LoVo (cell line): Measurements from ENCODE around the gene CASP6.
A peak's percentile ranks its signal among the peaks of the same experiment; 100 is the strongest.

Experiments used
- DNase-seq: peaks from one replicate; pipeline ENCODE4 v3.0.0-alpha.2; 2016; ENCODE audit warnings: low spot score

CASP6 gene

GRCh38 chr4:109702950-109703663 lies at the start of gene CASP6:
CASP6 (minus strand) TSS chr4:109703445; CDS start chr4:109703395, 50 bp downstream.
- DNase-seq = peak; percentile 81

- DNase-seq = no peak
Measured at GRCh38 chr4:109752525-109752924, 49.3 kb upstream of the CASP6 start.

DNA sequence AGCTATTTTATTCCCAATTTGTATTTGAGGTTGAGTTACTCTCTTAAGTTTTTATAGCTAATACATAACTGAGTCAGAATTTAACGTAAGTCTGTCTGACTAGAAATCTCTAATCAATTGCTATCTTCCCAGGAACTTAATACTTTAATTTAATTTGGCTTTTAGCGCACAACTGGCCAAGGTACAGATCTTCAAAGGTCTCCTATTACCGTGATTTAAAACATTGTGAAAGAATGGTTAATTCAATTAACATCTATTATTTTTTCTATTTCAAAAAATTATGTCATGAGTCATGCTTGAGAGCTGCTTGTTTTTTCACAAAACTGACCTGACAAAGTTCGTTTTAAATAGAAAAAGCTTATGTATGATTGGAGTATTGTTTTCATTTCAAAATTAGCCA lies 48.6 kb upstream of the CASP6 start:
- DNase-seq = no peak

DNA sequence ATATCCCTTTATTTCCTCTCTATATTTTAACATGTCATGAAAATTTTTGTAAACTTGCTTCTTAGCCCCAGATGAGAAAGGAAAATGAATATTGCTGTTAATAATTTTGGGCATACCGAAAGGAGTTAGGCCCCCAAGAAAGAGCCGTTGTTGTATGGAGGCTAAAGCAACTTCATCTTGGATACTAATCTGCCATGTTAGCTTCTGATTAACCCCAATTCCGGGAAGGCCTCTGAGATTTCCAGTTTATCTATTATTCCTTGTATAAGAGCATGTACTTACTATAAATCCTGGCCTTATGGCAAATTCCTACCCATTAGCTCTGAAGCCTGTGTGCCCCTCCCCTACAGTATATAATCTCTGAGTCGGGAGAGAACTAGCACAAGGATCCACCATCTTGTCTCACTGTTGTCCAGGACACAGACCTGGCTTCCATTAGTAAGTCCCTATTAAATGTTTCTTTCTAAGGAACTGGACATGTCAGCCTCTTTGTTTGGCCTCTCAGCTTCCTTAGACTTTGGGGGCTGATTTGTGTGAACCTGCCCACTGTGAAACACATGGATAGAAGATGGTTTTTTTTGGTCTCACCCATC lies 47.5 kb upstream of the CASP6 start:
- DNase-seq = no peak

GRCh38 chr4:109749388-109750082 lies 46.3 kb upstream of the CASP6 start:
- no peak for DNase-seq

DNA sequence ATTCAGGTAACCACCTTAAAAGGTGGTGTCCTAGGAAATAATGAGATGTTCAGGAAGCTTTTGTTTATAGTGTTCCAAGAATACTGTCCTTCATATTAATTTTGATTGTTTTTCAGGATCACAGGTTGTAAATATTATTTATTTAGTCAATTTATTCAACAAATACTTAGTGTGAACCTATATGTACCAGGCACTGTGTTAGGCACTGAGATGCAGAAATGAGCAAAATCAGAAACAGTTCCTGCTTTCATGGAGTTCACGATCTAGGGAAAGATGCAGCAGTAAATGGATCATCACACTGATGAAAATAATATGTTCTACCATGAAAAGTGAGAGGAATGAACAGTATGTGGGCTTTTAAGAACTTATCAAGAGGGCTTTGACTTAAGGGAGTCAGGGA lies 44.9 kb upstream of the CASP6 start:
- DNase-seq = no peak

DNA sequence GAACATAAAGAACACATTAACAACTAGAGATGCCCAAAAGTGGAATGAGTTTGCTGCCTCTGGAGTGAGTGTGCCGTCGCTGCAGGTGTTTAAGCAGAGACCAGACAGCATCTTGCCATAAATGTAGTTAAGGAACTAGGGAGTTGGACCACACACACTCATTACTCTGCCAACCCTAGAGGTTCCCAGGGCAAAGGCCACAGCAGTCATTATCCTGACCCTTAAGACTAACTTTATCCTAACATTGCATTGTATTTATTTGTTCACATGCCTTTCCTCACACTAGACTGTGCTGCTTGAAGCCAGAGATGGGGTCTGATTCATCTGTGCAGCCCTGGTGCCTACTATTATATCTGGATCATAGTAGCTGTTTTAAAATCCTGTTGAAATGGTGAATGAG lies 43.5 kb upstream of the CASP6 start:
- DNase-seq = no peak

GRCh38 chr4:109745830-109746229 lies 42.6 kb upstream of the CASP6 start:
- DNase-seq = no peak

GRCh38 chr4:109739547-109739946 lies 36.3 kb upstream of the CASP6 start:
- DNase-seq = no peak

DNA sequence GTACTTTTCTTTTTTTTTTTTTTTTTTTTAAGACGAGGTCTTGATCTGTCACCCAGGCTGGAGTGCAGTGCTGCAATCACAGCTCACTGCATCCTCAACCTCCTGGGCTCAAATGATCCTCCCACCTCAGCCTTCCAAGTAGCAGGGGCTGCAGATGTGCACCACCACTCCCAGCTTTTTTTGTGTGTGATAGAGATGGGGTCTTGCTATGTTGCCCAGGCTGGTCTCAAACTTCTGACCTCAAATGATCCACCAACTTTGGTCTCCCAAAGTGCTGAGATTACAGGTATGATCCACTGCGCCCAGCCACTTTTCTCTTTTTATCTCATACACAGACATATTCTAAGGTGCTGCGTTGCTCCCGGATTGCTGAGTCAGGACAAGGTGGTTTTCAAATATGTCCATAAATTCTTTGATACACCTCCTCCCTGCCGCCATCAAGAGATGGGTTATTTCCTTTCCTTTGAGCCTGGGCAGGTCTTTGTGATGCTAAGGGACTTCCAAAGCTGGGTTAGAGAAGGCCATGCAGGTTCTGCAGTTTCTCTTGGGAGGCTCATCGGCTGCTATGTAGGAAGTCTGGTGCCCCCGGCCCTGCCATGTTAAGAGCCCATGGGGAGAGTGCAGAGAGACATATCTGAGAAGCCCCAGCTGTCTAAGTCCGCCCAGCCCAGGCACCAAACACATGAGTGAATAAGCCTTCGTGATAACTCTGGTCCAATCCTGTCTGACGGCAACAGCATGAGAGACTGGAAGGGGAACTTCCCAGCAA lies 35.0 kb upstream of the CASP6 start:
- no peak for DNase-seq

DNA sequence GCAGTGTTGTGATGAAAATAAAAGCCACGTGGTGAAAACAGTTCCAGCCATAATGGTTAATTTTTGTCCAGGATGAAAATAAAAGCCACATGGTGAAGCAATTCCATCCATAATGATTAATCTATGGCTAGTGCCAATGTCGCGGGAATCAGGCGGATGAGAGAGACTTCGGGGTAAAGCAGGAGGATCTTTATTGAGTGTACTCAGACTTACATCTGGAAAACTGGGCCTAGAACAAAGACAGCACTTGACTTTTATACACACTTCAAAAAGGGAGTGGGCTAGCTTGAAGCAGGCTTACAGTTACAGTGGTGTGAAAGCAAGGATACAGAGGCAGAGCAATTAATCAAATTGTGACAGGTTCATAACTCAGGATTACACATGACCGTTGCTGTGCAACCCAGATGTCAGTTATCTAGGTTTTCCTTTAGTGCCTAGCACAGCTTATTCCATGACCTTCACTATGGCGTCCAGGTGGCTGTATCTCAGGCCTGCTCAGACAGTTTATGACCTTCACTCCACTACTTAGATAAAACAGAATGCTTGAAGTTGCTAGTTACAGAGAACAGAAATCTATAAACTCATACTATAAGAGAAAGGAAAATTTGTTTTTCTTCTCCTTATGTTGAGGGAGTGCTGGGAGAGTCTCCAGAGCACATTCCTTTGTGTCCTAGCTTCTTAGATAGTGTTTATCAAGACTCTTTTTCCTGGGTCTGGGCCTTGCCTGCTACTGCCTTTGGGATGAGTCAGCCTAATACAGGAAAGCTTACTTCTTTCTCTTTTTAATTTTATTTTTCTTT lies 32.5 kb upstream of the CASP6 start:
- DNase-seq = no peak

DNA sequence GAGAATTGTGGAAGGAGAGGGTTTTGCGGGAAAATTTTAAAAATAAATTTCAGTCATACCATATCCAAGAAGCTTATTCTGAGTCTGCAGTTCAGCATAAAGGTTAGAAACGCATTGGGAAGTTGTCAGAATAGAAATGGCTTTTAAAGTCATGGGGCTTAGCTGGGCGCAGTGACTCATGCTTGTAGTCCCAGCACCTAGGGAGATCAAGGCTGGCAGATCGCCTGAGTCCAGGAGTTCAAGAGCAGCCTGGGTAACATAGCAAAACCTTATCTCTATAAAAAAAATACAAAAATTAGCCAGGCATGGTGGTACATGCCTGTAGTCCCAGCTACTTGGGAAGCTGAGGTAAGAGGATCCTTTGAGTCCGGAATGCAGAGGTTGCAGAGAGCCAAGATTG lies 30.5 kb upstream of the CASP6 start:
- DNase-seq = no peak

DNA sequence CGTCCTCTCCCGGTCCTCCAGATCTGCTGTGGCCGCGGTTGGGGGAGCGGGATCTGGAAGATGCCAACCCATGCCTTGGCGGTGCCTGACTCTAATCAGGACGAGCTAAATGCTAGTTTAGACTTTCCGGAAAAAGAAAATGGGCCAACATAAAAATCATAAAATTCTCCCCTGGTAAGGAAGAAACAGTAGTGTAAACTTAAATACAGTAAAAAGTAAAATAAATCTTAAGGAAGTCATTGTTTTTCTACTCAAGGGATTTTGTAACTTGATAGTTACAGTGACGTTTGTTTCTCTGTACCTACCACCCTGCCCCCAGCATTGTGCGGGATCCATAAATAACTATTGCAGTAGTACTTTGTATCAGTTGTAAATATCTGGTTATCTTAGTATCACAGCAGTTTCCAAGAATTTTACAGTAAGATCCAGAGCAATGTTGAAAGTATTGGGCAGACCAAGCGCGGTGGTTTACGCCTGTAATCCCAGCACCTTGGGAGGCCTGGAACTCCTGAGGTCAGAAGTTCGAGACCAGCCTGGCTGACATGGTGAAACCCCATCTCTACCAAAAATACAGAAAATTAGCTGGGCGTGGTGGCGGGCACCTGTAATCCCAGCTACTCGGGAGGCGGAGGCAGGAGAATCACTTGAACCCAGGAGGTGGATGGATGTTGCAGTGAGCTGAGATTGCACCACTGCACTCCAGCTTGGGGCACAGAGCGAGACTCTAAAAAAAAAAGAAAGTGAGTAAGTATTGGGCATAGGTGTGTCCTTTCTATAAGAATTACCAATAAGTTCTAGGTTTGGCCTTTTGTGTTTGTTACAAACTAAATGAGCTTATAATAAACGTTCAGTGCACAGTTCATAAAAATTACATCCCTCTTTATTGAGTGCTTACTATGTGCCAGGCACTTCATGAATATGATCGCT lies 27.6 kb upstream of the CASP6 start:
- no peak for DNase-seq

- peak; percentile 90 for DNase-seq
Measured at GRCh38 chr4:109729718-109730618, 26.7 kb upstream of the CASP6 start, which contains the start of gene PLA2G12A. PLA2G12A (minus strand) TSS chr4:109730070; CDS start chr4:109729809, 261 bp downstream.

DNA sequence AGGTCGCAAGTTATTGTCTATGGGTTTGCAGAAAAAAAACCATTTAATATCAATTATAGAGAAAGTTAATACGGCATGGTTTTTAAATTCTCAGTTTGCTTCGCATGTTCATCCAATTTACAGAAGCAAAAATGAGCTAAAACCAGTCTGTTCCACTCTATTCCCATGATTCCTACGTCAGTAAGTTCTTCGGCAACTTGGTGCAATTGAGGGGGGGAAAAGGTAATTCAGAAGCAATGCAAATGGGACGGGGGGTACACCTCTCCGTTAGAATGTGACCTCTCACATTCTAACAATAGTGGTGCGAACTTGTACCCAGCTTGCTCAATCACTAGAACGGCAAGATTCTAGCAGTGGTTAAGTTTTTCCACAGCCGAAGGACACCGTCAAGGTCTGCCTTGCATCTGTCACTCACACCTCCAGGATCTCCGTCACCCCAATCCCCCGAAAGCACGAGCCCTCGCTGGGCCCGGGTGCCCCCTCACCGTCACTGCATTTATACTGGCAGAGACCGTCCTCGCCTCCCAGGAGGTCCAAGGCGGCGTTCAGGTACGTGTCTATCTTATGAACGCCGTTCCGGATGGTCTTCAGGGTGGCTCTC lies 26.0 kb upstream of the CASP6 start:
- DNase-seq = peak; percentile 22

GRCh38 chr4:109728385-109728784 lies 25.1 kb upstream of the CASP6 start:
- no peak for DNase-seq

- no peak for DNase-seq
Measured at GRCh38 chr4:109723110-109723509, 19.9 kb upstream of the CASP6 start.

DNA sequence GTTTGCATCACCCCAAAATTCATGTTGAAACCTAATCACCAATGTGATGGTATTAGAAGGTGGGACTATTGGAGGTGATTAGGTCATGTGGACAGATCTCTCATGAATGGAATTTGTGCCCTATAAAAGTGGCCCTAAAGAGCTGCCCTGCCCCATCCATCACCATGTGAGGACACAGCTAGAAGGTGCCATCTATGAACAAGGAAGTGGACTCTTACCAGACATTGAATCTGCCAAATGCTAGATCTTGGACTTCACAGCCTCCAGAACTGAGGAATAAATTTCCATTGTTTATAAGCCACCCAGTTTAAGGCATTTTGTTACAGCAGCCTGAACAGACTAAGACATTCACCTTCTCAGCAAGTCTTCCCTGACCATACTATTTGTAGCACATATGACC lies 19.1 kb upstream of the CASP6 start:
- DNase-seq = no peak

- DNase-seq = no peak
Measured at GRCh38 chr4:109721033-109721432, 17.8 kb upstream of the CASP6 start.
